ENCODE results near the gene TNFAIP8L1. TPM values are rescaled to one million over a fixed set of nuclear protein-coding genes. Genes with fewer than 3 reads are reported as not detected.
A peak's percentile ranks its signal among the peaks of the same experiment; 100 is the strongest.

The TNFAIP8L1 gene
- total RNA-seq, 4 donors from 2014 or later = 1.8 to 6.3 (median 3.1) TPM

DNA sequence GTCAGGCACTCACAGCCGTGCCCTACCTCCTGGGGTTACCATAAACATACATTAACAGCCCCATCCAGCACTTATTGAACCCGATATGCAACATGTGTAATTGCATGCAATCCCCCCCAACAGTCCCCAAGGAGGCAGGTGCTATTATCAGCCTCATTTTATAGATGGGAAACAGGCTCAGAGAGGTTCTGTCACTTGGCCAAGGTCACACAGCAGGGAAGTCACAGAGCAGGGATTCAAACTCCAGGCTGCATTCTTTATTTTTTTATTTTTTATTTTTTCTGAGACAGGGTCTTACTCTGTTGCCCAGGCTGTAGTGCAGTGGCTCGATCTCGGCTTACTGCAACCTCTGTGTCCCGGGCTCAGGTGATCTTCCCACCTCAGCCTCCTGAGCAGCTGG is 38.4 kb upstream of the TNFAIP8L1 start:
- no peak for TF ChIP-seq CTCF (IDR thresholded peaks at IDR 0.05)
- DNase-seq (ENCODE audit: low spot score) (no peak), ATAC-seq (ENCODE audit: low FRiP score) (no peak)

- ATAC-seq (ENCODE audit: low FRiP score) (no peak), DNase-seq (ENCODE audit: low spot score) (no peak)
- TF ChIP-seq CTCF (IDR thresholded peaks at IDR 0.05) = no peak
These were observed 37.0 kb upstream of the TNFAIP8L1 start for GRCh38 chr19:4602173-4602788.

DNA sequence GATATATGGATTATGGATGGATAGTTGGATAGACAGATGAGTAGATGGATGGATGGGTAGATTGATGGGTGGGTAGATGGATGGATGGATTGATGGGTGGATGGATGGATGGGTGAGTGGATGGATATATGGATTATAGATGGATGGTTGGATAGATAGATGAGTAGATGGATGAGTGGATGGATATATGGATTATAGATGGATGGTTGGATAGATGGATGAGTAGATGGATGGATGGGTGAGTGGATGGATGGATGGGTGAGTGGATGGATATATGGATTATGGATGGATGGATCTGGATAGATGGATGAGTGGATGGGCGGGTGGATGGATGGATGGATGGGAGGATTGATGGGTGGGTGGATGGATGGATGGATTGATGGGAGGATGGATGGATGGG is 36.4 kb upstream of the TNFAIP8L1 start:
- DNase-seq (ENCODE audit: low spot score) (no peak), ATAC-seq (ENCODE audit: low FRiP score) (no peak)
- no peak for TF ChIP-seq CTCF (IDR thresholded peaks at IDR 0.05)

- TF ChIP-seq CTCF (IDR thresholded peaks at IDR 0.05) = no peak
- ATAC-seq (ENCODE audit: low FRiP score) = no peak
- DNase-seq (ENCODE audit: low spot score) = no peak
These were observed 34.4 kb upstream of the TNFAIP8L1 start for GRCh38 chr19:4604912-4605311.

DNA sequence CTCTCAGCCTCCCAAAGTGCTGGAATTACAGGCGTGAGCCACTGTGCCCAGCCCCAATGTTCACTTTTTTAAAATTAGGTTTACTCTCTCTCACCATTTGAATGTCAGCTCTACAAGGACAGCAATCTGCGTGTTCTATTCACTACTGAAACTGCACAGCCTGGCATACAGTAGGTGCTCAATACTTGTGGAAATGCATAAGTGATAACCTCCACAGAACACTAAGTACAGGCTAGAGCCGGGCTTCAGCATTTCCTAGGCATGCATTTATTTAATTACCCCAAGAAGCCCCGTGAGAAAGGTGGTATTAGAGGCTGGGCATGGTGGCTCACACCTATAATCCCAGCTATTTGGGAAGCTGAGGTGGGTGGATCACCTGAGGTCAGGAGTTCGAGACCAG is 33.1 kb upstream of the TNFAIP8L1 start:
- no peak for DNase-seq (ENCODE audit: low spot score)
- TF ChIP-seq CTCF (IDR thresholded peaks at IDR 0.05) = no peak
- ATAC-seq (ENCODE audit: low FRiP score) = no peak

- peak; percentile 28 for ATAC-seq (ENCODE audit: low FRiP score)
- TF ChIP-seq CTCF (IDR thresholded peaks at IDR 0.05) = no peak
- DNase-seq (ENCODE audit: low spot score) = no peak
These were observed 32.2 kb upstream of the TNFAIP8L1 start for GRCh38 chr19:4606921-4607678.

All from omental fat pad (tissue), 4 donors.